ENCODE data around the gene TUBB2B.

Gene TUBB2B

DNA sequence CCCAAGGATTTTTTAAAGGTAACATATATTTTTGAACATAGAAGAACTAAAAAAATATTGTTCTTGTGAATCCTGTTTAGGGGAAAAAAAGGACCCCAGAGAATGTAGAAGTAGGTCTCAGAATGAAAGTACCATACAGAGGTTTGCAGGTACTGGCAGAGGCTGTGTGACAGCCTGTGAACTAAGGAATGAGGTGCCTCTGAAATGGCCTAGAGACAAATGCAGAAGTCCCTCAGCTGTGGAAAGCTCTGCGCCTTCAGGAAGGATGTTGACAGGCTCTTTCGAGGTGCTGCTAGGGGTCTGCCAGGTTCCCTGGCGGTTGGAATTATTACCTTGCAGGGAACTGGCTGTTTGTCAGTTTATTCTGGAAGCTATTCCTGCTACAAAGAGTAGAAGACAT lies 8.6 kb upstream of the TUBB2B start:
- Histone ChIP-seq H3K36me3 (replicated peaks) (no peaks in the 10 kb centered on the region), H3K9me3 (no peaks in the 10 kb centered on the region), H3K4me3 (no peak overlapping the region), H3K4me1 (peaks cover 24% of the 10 kb centered on the region), H3K27me3 (ENCODE audit: low read depth) (no peaks in the 10 kb centered on the region)
- no peak for DNase-seq (ENCODE audit: low spot score in 2 of 2)
- in situ Hi-C loops (cut with MboI; ENCODE audit: low sequenced_read_pairs), result no loop called here

DNA sequence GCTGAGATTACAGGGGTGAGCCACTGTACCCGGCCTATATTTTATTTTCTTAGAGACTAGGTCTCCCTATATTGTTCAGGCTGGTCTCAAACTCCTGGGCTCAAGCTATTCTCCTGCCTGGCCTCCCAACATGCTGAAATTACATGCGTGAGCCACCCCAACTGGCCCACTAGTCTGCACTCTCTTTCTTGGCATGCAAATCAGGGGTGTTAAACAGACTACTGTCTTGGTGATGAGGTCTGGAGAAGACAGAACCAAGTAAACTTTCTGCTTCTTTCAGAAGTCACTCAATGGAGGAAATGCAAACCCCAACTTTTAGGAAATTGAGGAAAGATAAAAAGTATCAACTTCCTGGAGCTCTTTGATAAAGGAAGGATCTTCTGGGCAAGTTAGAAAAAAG lies 8.0 kb upstream of the TUBB2B start:
- no peak for DNase-seq (ENCODE audit: low spot score in 2 of 2)
- Histone ChIP-seq H3K4me1 (peaks cover 27% of the 10 kb centered on the region), H3K9me3 (no peaks in the 10 kb centered on the region), H3K27me3 (ENCODE audit: low read depth) (no peaks in the 10 kb centered on the region), H3K4me3 (no peak overlapping the region), H3K36me3 (replicated peaks) (no peaks in the 10 kb centered on the region)
- in situ Hi-C loops (cut with MboI; ENCODE audit: low sequenced_read_pairs), result no loop called here

DNA sequence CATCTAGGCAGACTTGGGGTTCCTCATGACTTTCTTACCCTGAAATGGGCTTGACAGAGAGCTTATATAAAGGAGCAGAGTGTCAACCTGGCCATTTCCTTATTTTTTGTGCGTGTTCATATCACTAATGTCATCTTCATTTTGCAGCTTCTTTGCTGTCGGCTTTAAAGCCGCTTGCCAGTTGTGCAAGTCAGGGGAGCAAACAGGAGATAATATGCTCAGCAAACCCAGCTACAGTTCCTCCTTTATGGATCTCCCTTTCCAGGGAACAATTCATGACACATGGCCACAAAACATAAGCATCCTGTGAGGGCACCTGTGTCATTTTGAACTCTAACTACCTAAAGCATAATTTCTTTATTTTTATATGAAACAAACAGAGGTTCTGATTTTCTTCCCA lies 6.5 kb upstream of the TUBB2B start:
- DNase-seq (ENCODE audit: low spot score in 2 of 2), result no peak
- Histone ChIP-seq H3K4me3 (no peak overlapping the region), H3K36me3 (replicated peaks) (no peaks in the 10 kb centered on the region), H3K4me1 (peaks cover 38% of the 10 kb centered on the region), H3K9me3 (no peaks in the 10 kb centered on the region), H3K27me3 (ENCODE audit: low read depth) (no peaks in the 10 kb centered on the region)
- in situ Hi-C loops (cut with MboI; ENCODE audit: low sequenced_read_pairs), result no loop called here

DNA sequence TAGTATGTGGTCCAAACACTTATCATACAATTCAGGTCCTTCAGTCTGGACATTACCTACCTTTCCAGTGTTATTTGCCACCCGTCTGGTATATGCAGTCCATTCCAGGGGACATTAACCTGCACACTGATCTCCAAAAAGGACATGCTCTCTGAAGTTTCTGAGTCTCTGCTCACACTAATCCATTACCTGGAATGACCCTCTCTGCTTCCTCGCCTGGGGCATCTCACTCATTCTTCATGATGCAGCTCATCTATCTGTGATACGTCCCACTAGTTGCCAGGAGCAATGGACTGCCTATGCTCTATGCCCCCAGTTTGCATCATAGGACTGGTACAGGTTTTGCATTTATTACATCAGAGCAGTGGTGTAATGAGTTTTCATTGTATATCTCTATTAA lies 5.9 kb upstream of the TUBB2B start:
- no peak overlapping the region for H3K4me3 ChIP-seq
- no peaks in the 10 kb centered on the region for H3K27me3 ChIP-seq (ENCODE audit: low read depth)
- no peaks in the 10 kb centered on the region for H3K9me3 ChIP-seq
- H3K36me3 ChIP-seq (replicated peaks), result no peaks in the 10 kb centered on the region
- peaks cover 41% of the 10 kb centered on the region for H3K4me1 ChIP-seq
- no peak for DNase-seq (ENCODE audit: low spot score in 2 of 2)
- in situ Hi-C loops (cut with MboI; ENCODE audit: low sequenced_read_pairs), result no loop called here

DNA sequence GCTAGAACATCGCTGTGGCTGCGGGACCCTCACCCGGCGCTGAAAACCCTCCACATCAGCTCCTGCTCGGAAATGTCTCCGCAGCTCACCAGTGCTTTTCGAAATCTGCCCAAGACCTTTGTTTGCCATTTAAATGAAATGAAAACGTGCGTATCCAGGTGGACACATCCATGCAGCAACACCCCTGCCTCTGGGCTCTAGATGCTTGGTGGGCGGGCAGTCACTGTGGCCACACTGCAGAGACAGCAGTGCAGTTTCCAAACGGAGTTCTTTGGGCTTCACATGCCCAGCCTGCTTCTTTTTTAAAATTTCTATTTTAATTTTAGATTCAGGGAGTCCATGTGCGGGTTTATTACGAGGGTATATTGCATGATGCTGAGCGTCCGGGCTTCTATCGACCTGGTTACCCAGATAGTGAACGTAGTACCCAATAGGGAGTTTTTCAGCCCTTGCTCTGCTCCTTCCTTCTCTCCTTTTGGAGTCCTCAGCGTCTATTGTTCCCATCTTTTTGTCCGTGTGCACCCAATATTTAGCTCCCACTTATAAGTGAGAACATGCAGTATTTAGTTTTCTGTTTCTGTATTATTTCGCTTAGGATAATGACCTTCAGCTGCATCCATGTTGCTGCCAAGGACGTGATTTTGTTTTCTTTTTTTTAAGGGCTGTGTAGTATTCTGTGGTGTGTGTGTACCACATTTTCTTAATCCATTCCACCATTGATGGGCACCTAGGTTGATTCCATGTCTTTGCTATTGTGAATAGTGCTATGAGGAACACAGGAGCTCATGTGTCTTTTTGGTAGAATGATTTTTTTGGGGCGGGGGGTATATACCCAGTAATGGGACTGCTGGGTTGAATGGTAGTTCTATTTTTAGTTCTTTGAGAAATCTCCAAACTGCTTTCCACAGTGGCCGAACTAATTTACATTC lies 4.8 kb upstream of the TUBB2B start:
- no peaks in the 10 kb centered on the region for H3K27me3 ChIP-seq (ENCODE audit: low read depth)
- peak in 1 of 2 experiments; percentile 56 for DNase-seq (ENCODE audit: low spot score in 2 of 2)
- H3K9me3 ChIP-seq, result no peaks in the 10 kb centered on the region
- peak overlapping the region; percentile 97 for H3K4me3 ChIP-seq
- 0 out of 2 replicates have a peak, but pooled peaks cover under 1% of the 10 kb centered on the region for H3K36me3 ChIP-seq (replicated peaks)
- in situ Hi-C loops (cut with MboI; ENCODE audit: low sequenced_read_pairs), result no loop called here
- H3K4me1 ChIP-seq, result peaks cover 45% of the 10 kb centered on the region

DNA sequence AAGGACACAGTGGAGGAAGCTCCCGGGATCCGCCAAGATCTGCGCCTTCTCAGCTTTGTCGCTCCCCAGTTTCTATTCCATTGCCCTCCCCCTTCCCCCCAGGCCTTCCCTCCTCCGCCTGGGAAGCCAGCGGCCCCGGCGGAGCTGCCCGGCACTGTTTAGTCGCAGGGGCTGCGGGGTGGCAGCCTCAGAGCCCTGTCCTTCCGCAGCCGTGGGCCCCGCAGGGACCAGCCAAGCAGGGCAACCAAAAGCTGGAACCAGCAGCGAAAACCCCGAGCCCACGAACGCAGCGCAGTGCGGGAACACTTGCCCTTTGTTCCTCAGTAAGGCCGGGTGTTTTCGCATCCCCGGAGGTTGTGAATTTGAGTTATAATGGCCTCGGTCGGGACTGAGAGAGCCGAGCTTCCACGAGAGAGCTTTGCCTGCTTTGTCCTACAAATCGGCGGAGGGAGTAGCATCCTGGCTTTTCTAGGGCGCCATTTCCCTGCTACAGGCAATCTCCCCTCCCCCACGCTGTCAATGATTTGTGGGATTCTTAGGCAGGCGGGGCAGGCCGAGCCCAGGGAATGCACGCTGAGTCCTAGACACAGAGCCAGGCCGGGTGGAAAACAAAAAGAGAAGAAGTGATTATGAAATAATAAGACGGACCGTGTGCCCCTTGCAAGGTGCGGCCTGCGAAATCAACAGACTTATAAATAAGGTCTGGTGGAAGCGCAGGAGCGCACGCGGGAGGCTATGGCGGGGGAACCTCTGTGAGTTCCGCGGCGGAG lies 4.0 kb upstream of the TUBB2B start:
- in situ Hi-C loops (cut with MboI; ENCODE audit: low sequenced_read_pairs), result no loop called here
- peaks cover 46% of the 10 kb centered on the region for H3K4me1 ChIP-seq
- DNase-seq (ENCODE audit: low spot score in 2 of 2), result peak; percentile 81 to 94
- no peaks in the 10 kb centered on the region for H3K27me3 ChIP-seq (ENCODE audit: low read depth)
- H3K4me3 ChIP-seq, result peak overlapping the region; percentile 97
- H3K9me3 ChIP-seq, result no peaks in the 10 kb centered on the region
- H3K36me3 ChIP-seq (replicated peaks), result peaks cover 4% of the 10 kb centered on the region; the same call in 1 of the 2 replicates

DNA sequence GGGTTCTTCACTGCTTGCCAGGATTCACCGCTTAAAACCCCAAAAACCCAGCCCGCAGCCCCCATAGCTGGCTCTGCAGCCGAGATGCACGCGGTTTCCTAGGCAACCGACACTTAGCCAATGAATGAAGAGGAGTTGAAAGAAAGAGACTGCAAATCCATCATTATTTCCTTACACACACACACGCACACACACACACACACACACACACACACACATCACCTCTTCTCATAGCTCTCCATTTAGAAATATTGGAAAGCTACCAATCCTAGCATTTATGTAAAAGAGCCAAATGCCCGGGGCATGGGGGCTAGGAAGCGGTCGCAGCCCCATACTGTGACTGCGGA lies 3.4 kb upstream of the TUBB2B start:
- H3K4me3 ChIP-seq, result peak overlapping the region; percentile 97

DNA sequence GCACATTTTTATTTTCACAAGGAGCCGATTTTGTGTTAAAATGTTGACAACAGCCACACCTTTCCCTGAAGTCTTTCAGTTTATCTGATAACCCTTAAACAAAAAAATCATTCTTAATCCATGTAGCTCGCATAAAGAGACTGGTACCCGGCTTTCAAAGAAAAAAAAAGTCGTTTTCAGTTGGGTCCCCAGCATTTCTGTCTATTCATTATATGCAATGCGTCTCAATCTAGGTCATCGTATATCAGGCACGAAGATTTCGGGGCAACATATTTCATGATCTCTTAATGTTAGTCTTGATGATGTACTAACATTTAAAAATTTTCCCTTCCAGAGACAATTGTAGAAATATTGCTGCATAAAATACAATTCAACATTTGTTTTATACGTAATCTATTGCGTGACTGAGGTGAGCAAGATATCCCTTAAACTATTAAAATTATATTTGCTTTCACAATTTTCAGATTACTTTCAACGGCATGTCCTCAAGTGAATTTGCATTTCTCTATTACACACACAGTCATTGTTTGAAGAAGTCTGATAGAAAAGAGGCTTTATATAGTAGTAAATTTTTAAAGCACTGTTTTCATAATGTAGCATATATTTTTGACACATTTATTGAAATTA lies 2.9 kb upstream of the TUBB2B start:
- Histone ChIP-seq H3K9me3 (no peaks in the 10 kb centered on the region), H3K27me3 (ENCODE audit: low read depth) (no peaks in the 10 kb centered on the region), H3K36me3 (replicated peaks) (peaks cover 13% of the 10 kb centered on the region), H3K4me1 (peaks cover 54% of the 10 kb centered on the region), H3K4me3 (peak overlapping the region; percentile 97)
- in situ Hi-C loops (cut with MboI; ENCODE audit: low sequenced_read_pairs), result no loop called here
- DNase-seq (ENCODE audit: low spot score in 2 of 2), result no peak

More for the DNA sequence above, 3.4 kb upstream of the TUBB2B start:
- DNase-seq (ENCODE audit: low spot score in 2 of 2), result peak; percentile 86 to 92
- H3K4me1 ChIP-seq, result peaks cover 52% of the 10 kb centered on the region
- in situ Hi-C loops (cut with MboI; ENCODE audit: low sequenced_read_pairs), result no loop called here
- no peaks in the 10 kb centered on the region for H3K27me3 ChIP-seq (ENCODE audit: low read depth)
- no peaks in the 10 kb centered on the region for H3K9me3 ChIP-seq
- peaks cover 9% of the 10 kb centered on the region for H3K36me3 ChIP-seq (replicated peaks)

DNA sequence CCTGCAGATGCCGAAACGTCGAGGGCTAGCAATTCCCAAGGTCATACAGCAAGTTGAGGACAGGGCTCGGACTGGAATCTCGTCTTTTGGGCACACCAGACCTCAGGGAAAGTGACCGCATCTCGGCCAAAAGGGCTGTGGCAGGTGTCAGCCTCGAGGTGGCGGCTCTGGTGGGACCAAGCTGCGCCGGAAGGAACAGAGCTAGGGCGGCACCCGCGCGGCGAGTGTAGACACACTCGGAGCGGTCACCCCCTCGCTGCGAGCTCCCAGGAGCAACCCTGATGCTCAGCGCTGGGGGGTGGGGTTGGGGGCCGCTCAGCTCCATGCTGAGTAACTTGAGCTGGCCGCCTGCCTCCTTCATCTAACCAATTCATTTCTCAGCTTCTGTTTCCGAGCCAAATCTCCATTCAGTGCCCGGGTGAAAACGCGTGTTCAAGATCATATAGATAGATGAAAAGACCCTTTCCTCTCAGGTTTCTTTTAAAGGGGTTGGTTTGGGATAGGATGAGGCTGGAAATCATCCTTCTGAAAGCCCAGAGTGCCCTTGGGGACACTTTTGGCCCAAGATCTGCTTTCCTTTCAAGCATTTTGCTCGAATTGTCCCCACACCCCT lies 2.2 kb upstream of the TUBB2B start:
- in situ Hi-C loops (cut with MboI; ENCODE audit: low sequenced_read_pairs), result no loop called here
- DNase-seq (ENCODE audit: low spot score in 2 of 2), result peak; percentile 41 to 77
- H3K9me3 ChIP-seq, result no peaks in the 10 kb centered on the region
- H3K27me3 ChIP-seq (ENCODE audit: low read depth), result no peaks in the 10 kb centered on the region
- H3K4me1 ChIP-seq, result peaks cover 54% of the 10 kb centered on the region
- H3K36me3 ChIP-seq (replicated peaks), result peaks cover 13% of the 10 kb centered on the region
- peak overlapping the region; percentile 97 for H3K4me3 ChIP-seq

DNA sequence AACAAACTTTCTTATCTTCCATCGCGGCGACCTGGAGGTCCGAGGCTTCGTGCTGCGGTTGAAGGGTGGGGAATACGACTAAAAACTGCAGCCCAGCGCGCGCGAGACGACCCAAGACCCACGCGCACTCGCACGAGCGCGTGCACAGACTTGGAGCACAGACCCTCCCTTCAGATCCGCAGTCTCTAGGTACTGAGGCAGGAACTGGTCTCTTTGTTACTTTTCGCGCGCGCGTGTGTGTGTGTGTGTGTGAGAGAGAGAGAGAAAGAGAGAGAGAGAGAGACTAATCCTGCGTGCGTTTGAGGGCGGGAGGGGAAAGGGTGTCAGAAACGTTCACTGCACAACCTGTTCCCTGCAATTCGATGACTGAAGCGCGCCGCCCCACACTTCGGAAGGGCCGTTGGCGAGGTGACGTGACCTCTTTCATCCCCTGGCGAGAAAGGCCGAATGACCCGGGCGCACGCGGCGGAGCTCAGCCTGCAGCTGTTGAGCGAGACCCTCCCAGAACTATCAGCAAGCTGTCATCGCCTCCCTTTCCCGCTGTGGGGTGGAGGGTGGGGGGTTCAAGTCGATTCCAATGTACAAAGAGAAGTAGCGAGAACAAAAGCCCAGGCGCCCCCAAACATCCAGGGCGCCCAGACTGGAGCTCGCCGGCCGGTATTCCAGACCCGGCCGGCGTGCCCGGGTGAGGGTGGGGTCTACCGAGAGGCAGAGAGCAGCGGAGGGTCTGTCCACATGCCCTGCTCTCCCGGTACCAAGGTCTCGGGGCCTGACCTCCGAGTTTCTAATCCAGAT lies 1.5 kb upstream of the TUBB2B start:
- H3K27me3 ChIP-seq (ENCODE audit: low read depth), result no peaks in the 10 kb centered on the region
- DNase-seq (ENCODE audit: low spot score in 2 of 2), result peak; percentile 63 to 75

DNA sequence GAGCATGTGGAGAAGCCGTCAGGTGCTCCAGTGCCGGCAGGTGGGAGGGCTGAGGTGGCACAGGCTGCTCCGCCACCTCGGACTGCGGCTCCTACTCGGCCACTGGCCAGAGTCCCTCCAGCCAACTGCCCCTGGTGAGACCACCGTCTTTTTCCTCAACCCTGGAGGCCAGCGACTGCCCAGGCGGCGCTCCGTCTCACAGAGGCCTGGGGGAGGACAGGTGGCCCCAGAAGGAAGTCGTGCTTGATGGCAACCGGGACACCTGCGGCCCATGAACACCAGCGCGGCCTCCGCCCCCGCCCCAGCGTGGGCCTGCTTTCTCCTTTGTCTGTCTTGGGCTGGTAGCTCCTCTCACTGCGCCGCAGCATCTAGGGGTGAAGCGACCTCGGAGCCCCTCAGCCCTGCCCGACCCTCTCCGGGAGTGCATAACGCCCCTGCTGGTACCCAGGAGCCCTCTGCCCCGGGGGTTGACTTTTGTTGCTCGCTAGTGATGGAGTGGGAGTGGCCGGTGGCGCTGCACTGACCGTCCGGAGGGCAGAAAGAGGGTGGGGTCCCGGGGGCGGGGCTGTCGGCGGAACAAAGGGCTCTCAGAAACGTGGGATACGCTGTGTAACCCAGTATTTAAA lies 706 bp upstream of the TUBB2B start:
- Histone ChIP-seq H3K36me3 (replicated peaks) (peaks cover 20% of the 10 kb centered on the region), H3K4me1 (peaks cover 42% of the 10 kb centered on the region), H3K4me3 (peak overlapping the region; percentile 97), H3K27me3 (ENCODE audit: low read depth) (no peaks in the 10 kb centered on the region), H3K9me3 (no peaks in the 10 kb centered on the region)
- in situ Hi-C loops (cut with MboI; ENCODE audit: low sequenced_read_pairs), result no loop called here
- DNase-seq (ENCODE audit: low spot score in 2 of 2), result peak; percentile 78 to 95

More for the DNA sequence above, 1.5 kb upstream of the TUBB2B start:
- H3K36me3 ChIP-seq (replicated peaks), result peaks cover 20% of the 10 kb centered on the region
- peaks cover 48% of the 10 kb centered on the region for H3K4me1 ChIP-seq
- in situ Hi-C loops (cut with MboI; ENCODE audit: low sequenced_read_pairs), result no loop called here
- H3K4me3 ChIP-seq, result peak overlapping the region; percentile 97
- no peaks in the 10 kb centered on the region for H3K9me3 ChIP-seq

DNA sequence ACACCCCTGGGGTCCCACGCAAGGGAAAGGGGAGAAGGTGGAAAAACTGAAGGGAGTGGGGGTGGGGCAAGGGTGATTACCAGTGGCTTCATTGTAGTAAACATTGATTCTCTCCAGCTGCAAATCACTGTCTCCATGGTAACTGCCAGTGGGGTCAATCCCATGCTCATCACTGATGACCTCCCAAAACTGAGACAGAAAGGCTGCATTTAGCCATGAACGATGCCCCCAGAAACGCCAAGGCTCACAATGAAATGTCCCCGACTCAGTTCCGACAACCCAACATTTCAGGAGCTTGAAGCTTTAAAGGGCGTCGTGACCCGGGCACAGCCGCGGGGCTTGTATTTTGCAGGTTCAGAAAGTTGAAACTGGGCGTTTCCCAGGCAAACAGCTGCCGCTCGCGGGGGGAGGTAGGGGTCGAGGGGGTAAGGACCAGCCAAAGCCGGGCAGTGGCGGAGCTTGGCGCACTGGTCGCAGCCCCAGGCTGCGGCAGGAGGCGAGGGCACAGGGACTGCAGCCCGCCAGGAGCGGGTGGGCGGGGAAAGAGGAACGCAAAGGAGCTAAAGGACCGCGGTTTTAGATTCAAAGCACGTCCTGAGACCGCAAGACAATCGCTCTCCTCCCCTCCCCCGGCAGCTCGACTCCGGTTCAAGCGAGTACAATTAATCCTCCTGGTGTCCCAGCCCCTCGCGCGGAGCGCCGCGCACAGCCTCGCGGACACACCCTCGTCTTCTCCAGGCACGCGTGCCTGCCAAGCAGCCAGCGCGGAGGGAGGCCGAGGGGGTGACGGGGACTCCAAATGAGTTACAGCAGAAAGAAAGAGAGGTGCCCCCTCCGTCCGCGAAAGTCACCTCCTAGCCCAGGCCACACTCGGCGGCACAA lies 731 bp downstream of the TUBB2B start:
- Histone ChIP-seq H3K36me3 (replicated peaks) (peaks cover 20% of the 10 kb centered on the region), H3K4me3 (peak overlapping the region; percentile 97), H3K4me1 (peaks cover 30% of the 10 kb centered on the region), H3K9me3 (no peaks in the 10 kb centered on the region), H3K27me3 (ENCODE audit: low read depth) (no peaks in the 10 kb centered on the region)
- in situ Hi-C loops (cut with MboI; ENCODE audit: low sequenced_read_pairs), result no loop called here
- DNase-seq (ENCODE audit: low spot score in 2 of 2), result peak; percentile 84 to 89

Data from HAP-1 (cell line).